Right cardiac atrium (tissue), 5 donors: ENCODE measurements around the gene CENPS. TPM values are rescaled to one million over a fixed set of nuclear protein-coding genes. Genes with fewer than 3 reads are reported as not detected.

ENCODE experiments used
- polyA plus RNA-seq: library from polyadenylated mRNA; stranded (reverse); fragments of 200-250 nt; gene quantifications from one replicate; pipeline ENCODE4 v1.2.3, GENCODE V29; 2013
- total RNA-seq, 4 donors: library from RNA; stranded (reverse); fragmentation: NEBNext Ultra II Directional; extraction: Animal tissue kit (Norgen Biotek cat#: 25700); gene quantifications; one replicate each; pipeline ENCODE4 v1.2.1, GENCODE V29; 2021
- donor health status: healthy with polysubstance abuse.
- donor health status: DM: no; HTN: yes; CAD: no.
- donor health status: DM: no; HTN: no; CAD: no.
- donor health status: DM: no; HTN: yes; CAD: no; lungs with severe emphysema.
- donor health status: DM: yes; HTN: yes; CAD: no.

The CENPS gene
- total and polyA plus RNA-seq, 5 donors: 5.2 to 9.7 (median 8.2) TPM

Other genes starting within 250 kb of the CENPS start
- gene KIF1B, start 219.9 kb upstream of the CENPS start, total RNA-seq: 10 to 100 TPM; 62.1 to 67.9 (median 63.6) TPM
- gene KIF1B, start 219.9 kb upstream of the CENPS start, polyA plus RNA-seq: 23.8 TPM
- gene PGD, start 31.4 kb upstream of the CENPS start, total RNA-seq: 10 to 100 TPM; 30.8 to 38.8 (median 36.2) TPM
- 25.8 TPM for gene PGD, start 31.4 kb upstream of the CENPS start, polyA plus RNA-seq
- gene CORT, start 19.6 kb downstream of the CENPS start, total RNA-seq: under 1 TPM in 1 of 4 donors, not detected in 3; 0.35 TPM
- 0.16 TPM for gene CORT, start 19.6 kb downstream of the CENPS start, polyA plus RNA-seq
- 10 to 100 TPM; 25.8 to 31.3 (median 28.9) TPM for gene DFFA, start 42.1 kb downstream of the CENPS start, total RNA-seq
- 17.0 TPM for gene DFFA, start 42.1 kb downstream of the CENPS start, polyA plus RNA-seq
- 10 to 100 TPM; 17.5 to 22.9 (median 20.8) TPM for gene PEX14, start 44.5 kb downstream of the CENPS start, total RNA-seq
- 24.6 TPM for gene PEX14, start 44.5 kb downstream of the CENPS start, polyA plus RNA-seq